Type B pancreatic cell (in vitro differentiated cells): ENCODE data around the gene GBP2. TPM values are rescaled to one million over a fixed set of nuclear protein-coding genes. Genes with fewer than 3 reads are reported as not detected.

Experiments used
- DNase-seq: peaks from one replicate; pipeline ENCODE4 v3.0.0; 2021; ENCODE audit warnings: mixed read lengths; ENCODE audit not compliant: unreplicated experiment; ENCODE audit errors: extremely low spot score
- H3K27ac Mint-ChIP-seq: 2 replicates; pipeline ENCODE4 v1.8.0; 2021; ENCODE audit warnings: mild to moderate bottlenecking, mixed read lengths
- H3K27me3 Mint-ChIP-seq: 2 replicates; pipeline ENCODE4 v1.8.0; 2021; ENCODE audit warnings: mixed read lengths
- H3K36me3 Mint-ChIP-seq: 2 replicates; pipeline ENCODE4 v1.8.0; 2021; ENCODE audit warnings: mixed read lengths
- H3K4me1 Mint-ChIP-seq: one replicate; pipeline ENCODE4 v1.8.0; 2021; ENCODE audit warnings: mixed read lengths; ENCODE audit not compliant: unreplicated experiment
- H3K4me3 Mint-ChIP-seq: 2 replicates; pipeline ENCODE4 v1.8.0; 2021; ENCODE audit warnings: mild to moderate bottlenecking, mixed read lengths
- H3K9me3 Mint-ChIP-seq: 2 replicates; pipeline ENCODE4 v1.8.0; 2021; ENCODE audit warnings: mixed read lengths
- CTCF ChIP-seq: fragments of 200-600 bp; sonication (generic); conservative IDR thresholded peaks from 2 replicates; pipeline ENCODE4 v1.5.0; 2021; ENCODE audit warnings: antibody characterized with exemption, mild to moderate bottlenecking
- total RNA-seq: library from RNA; stranded (reverse); gene quantifications from 2 replicates; pipeline ENCODE4 v1.2.1, GENCODE V29; 2021; ENCODE audit warnings: low replicate concordance

GBP2 gene
- total RNA-seq, 1 donor from 2014 or later, result 7.3 TPM

GRCh38 chr1:89060091-89060490, 65.8 kb downstream of the GBP2 start:
- H3K36me3 Mint-ChIP-seq, result no peaks in the 10 kb centered on the region
- no peaks in the 10 kb centered on the region for H3K27me3 Mint-ChIP-seq

More at GRCh38 chr1:89060091-89060490, 65.8 kb downstream of the GBP2 start:
- Mint-ChIP-seq H3K27ac (no peak overlapping the region), H3K4me1 (peaks cover 16% of the 10 kb centered on the region), H3K4me3 (no peak overlapping the region), H3K9me3 (no peaks in the 10 kb centered on the region)
- TF ChIP-seq CTCF, result no peak
- no peak for DNase-seq

Other genes starting within 250 kb of the GBP2 start
- 27.5 and 31.0 TPM in 2 replicates for gene GTF2B, start 234.5 kb downstream of the GBP2 start, total RNA-seq
- gene KYAT3, start 133.5 kb downstream of the GBP2 start, total RNA-seq, result 41.8 and 43.1 TPM in 2 replicates
- 18.4 and 24.3 TPM in 2 replicates for gene RBMXL1, start 133.5 kb downstream of the GBP2 start, total RNA-seq
- gene GBP3, start 103.2 kb downstream of the GBP2 start, total RNA-seq, result 10.1 and 20.3 TPM in 2 replicates
- gene GBP1, start 60.9 kb downstream of the GBP2 start, total RNA-seq, result 16.0 and 52.4 TPM in 2 replicates
- gene GBP7, start 49.9 kb upstream of the GBP2 start, total RNA-seq, result not detected in 2 replicates
- 0.89 and 1.2 TPM in 2 replicates for gene GBP4, start 72.8 kb upstream of the GBP2 start, total RNA-seq
- 0.45 and 0.56 TPM in 2 replicates for gene GBP5, start 146.7 kb upstream of the GBP2 start, total RNA-seq
- gene GBP6, start 237.9 kb upstream of the GBP2 start, total RNA-seq, result 0.14 and 0.29 TPM in 2 replicates